Lower leg skin (tissue), 3 donors: Measurements from ENCODE around the gene PDLIM1.

Experiments
- POLR2A ChIP-seq, 2 donors: fragments of 450-650 bp; IDR thresholded peaks; one replicate each; pipeline ENCODE4 v1.6.1; 2016 to 2017; ENCODE audit warnings: antibody characterized with exemption in 2 of 2, mild to moderate bottlenecking in 1 of 2, moderate library complexity in 1 of 2
- TF ChIP-seq, protein P1 (sequence below), 3 donors: fragments of 450-650 bp; IDR thresholded peaks; one replicate each; pipeline ENCODE4 v1.5.1; 2016; ENCODE audit warnings: antibody characterized with exemption in 3 of 3, mild to moderate bottlenecking in 3 of 3, moderate library complexity in 2 of 3

DNA sequence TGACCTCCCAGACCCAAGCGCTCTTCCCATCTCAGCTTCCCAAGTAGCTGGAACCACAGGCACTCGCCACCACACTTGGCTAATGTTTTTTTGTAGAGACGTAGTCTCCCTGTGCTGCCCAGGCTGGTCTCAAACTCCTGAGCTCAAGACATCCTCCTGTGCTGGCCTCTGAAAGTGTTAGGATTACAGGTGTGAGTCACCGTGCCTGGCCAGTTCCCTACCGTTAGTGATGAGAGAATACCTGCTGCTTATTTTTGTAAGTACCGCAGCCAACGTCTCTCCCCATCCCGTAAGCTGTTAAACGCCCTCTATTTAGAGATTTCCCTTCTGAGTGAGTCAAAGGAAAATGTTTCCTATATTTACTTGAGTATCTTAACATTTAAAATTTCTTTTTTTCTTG lies 38.5 kb upstream of the PDLIM1 start:
- TF ChIP-seq POLR2A (IDR thresholded peaks at IDR 0.05) = no peak
- TF ChIP-seq, protein P1, sequence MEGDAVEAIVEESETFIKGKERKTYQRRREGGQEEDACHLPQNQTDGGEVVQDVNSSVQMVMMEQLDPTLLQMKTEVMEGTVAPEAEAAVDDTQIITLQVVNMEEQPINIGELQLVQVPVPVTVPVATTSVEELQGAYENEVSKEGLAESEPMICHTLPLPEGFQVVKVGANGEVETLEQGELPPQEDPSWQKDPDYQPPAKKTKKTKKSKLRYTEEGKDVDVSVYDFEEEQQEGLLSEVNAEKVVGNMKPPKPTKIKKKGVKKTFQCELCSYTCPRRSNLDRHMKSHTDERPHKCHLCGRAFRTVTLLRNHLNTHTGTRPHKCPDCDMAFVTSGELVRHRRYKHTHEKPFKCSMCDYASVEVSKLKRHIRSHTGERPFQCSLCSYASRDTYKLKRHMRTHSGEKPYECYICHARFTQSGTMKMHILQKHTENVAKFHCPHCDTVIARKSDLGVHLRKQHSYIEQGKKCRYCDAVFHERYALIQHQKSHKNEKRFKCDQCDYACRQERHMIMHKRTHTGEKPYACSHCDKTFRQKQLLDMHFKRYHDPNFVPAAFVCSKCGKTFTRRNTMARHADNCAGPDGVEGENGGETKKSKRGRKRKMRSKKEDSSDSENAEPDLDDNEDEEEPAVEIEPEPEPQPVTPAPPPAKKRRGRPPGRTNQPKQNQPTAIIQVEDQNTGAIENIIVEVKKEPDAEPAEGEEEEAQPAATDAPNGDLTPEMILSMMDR (IDR thresholded peaks at IDR 0.05) = no peak
